ENCODE data around the gene ARRB1.

GRCh38 chr11:75302371-75302770 lies 49.1 kb downstream of the ARRB1 start:
- no peak for TF ChIP-seq CTCF (IDR thresholded peaks at IDR 0.05; ENCODE audit: low read depth, low read length)
- TF ChIP-seq POLR2A (IDR thresholded peaks at IDR 0.05; ENCODE audit: extremely low read depth, insufficient read length) = no peak
- TF ChIP-seq MAX (IDR thresholded peaks at IDR 0.05; ENCODE audit: low read depth, low read length) = no peak
